ENCODE results near the gene IGFL1.
"Not testable (repeated sequence)": the region's sequence is repeated elsewhere in the genome, so short reads cannot be mapped to it uniquely, and the experiment has no call there.

Gene IGFL1

GRCh38 chr19:46189971-46190888 lies 39.3 kb upstream of the IGFL1 start:
- no peak for TF ChIP-seq CTCF (IDR thresholded peaks at IDR 0.05; ENCODE audit: low read length, missing control alignments)
- H3K4me3 ChIP-seq (replicated peaks; ENCODE audit: low read depth, low read length) = no peak overlapping the region
- no peak for DNase-seq (ENCODE audit: low read depth)

- no peak overlapping the region for H3K4me3 ChIP-seq (replicated peaks; ENCODE audit: low read depth, low read length)
- DNase-seq (ENCODE audit: low read depth) = no peak
- no peak for TF ChIP-seq CTCF (IDR thresholded peaks at IDR 0.05; ENCODE audit: low read length, missing control alignments)
Observed at GRCh38 chr19:46191356-46191755, 38.2 kb upstream of the IGFL1 start.

GRCh38 chr19:46191972-46192371 lies 37.6 kb upstream of the IGFL1 start:
- no peak for TF ChIP-seq CTCF (IDR thresholded peaks at IDR 0.05; ENCODE audit: low read length, missing control alignments)
- no peak for DNase-seq (ENCODE audit: low read depth)
- no peak overlapping the region for H3K4me3 ChIP-seq (replicated peaks; ENCODE audit: low read depth, low read length)

- not testable (repeated sequence) for DNase-seq (ENCODE audit: low read depth); H3K4me3 ChIP-seq (replicated peaks; ENCODE audit: low read depth, low read length)
Observed at GRCh38 chr19:46192626-46192991, 36.9 kb upstream of the IGFL1 start.

GRCh38 chr19:46192992-46193650 lies 36.4 kb upstream of the IGFL1 start:
- no peak overlapping the region for H3K4me3 ChIP-seq (replicated peaks; ENCODE audit: low read depth, low read length)
- TF ChIP-seq CTCF (IDR thresholded peaks at IDR 0.05; ENCODE audit: low read length, missing control alignments) = no peak
- peak; percentile 69 for DNase-seq (ENCODE audit: low read depth)

GRCh38 chr19:46193678-46194077 lies 35.9 kb upstream of the IGFL1 start:
- H3K4me3 ChIP-seq (replicated peaks; ENCODE audit: low read depth, low read length) = no peak overlapping the region
- no peak for DNase-seq (ENCODE audit: low read depth)
- TF ChIP-seq CTCF (IDR thresholded peaks at IDR 0.05; ENCODE audit: low read length, missing control alignments) = no peak

GRCh38 chr19:46195104-46195503 lies 34.4 kb upstream of the IGFL1 start:
- H3K4me3 ChIP-seq (replicated peaks; ENCODE audit: low read depth, low read length) = no peak overlapping the region
- no peak for TF ChIP-seq CTCF (IDR thresholded peaks at IDR 0.05; ENCODE audit: low read length, missing control alignments)
- DNase-seq (ENCODE audit: low read depth) = no peak

GRCh38 chr19:46195919-46196318 lies 33.6 kb upstream of the IGFL1 start:
- H3K4me3 ChIP-seq (replicated peaks; ENCODE audit: low read depth, low read length); DNase-seq (ENCODE audit: low read depth): not testable (repeated sequence)
